Hepatocyte (in vitro differentiated cells): Measurements from ENCODE around the gene POFUT1.

Experiments
- EZH2 ChIP-seq: fragments of 200-600 bp; sonication (generic); IDR thresholded peaks from 2 replicates; pipeline ENCODE4 v1.6.1; 2016; ENCODE audit warnings: antibody characterized with exemption, mild to moderate bottlenecking, borderline replicate concordance
- EZH2phosphoT487 ChIP-seq: fragments of 200-600 bp; sonication (generic); IDR thresholded peaks from one replicate; pipeline ENCODE4 v1.6.1; 2018; ENCODE audit warnings: antibody characterized with exemption, mild to moderate bottlenecking, low read depth, moderate library complexity; ENCODE audit not compliant: unreplicated experiment, severe bottlenecking
- TF ChIP-seq, protein P1 (sequence below): fragments of 200-600 bp; sonication (generic); IDR thresholded peaks from 2 replicates; pipeline ENCODE4 v1.5.1; 2016; ENCODE audit warnings: antibody characterized with exemption, mild to moderate bottlenecking; ENCODE audit not compliant: poor library complexity

DNA sequence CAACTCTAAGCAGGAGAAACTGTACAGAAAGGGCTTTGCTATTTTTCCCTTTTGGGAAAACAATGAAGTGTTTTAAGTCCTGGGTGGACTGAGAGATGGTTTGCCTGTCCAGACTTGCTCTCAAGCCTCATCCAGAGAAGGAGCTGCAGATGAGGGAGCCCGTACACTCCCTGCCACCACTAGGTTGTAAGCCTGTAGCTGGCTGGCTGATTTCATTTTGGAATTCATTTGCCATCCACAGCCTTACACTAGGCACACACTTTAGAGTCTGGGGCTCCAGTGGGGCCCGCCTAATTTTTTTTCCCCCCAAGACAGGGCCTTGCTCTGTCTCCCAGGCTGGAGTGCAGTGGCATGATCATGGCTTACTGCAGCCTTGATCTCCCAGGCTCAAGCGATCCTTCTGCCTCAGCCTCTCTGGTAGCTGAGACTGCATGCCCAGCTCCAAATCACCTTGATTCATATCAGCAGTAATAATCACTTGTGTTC lies 28.4 kb downstream of the POFUT1 start:
- TF ChIP-seq, protein P1, sequence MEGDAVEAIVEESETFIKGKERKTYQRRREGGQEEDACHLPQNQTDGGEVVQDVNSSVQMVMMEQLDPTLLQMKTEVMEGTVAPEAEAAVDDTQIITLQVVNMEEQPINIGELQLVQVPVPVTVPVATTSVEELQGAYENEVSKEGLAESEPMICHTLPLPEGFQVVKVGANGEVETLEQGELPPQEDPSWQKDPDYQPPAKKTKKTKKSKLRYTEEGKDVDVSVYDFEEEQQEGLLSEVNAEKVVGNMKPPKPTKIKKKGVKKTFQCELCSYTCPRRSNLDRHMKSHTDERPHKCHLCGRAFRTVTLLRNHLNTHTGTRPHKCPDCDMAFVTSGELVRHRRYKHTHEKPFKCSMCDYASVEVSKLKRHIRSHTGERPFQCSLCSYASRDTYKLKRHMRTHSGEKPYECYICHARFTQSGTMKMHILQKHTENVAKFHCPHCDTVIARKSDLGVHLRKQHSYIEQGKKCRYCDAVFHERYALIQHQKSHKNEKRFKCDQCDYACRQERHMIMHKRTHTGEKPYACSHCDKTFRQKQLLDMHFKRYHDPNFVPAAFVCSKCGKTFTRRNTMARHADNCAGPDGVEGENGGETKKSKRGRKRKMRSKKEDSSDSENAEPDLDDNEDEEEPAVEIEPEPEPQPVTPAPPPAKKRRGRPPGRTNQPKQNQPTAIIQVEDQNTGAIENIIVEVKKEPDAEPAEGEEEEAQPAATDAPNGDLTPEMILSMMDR, result no peak
- TF ChIP-seq EZH2 (no peak), EZH2phosphoT487 (no peak)
